Osteocyte (in vitro differentiated cells): Measurements from ENCODE around the gene HMCN2. TPM values are rescaled to one million over a fixed set of nuclear protein-coding genes. Genes with fewer than 3 reads are reported as not detected.

Source experiments
- DNase-seq: peaks from one replicate; pipeline ENCODE4 v3.0.0; 2021; ENCODE audit warnings: mixed read lengths; ENCODE audit not compliant: unreplicated experiment; ENCODE audit errors: extremely low spot score
- H3K27ac Mint-ChIP-seq: one replicate; pipeline ENCODE4 v1.8.0; 2021; ENCODE audit warnings: mild to moderate bottlenecking, mixed read lengths; ENCODE audit not compliant: unreplicated experiment
- H3K27me3 Mint-ChIP-seq: one replicate; pipeline ENCODE4 v1.8.0; 2021; ENCODE audit warnings: mixed read lengths; ENCODE audit not compliant: unreplicated experiment
- H3K36me3 Mint-ChIP-seq: one replicate; pipeline ENCODE4 v1.8.0; 2021; ENCODE audit warnings: mixed read lengths; ENCODE audit not compliant: unreplicated experiment
- H3K4me1 Mint-ChIP-seq: one replicate; pipeline ENCODE4 v1.8.0; 2021; ENCODE audit warnings: mixed read lengths; ENCODE audit not compliant: unreplicated experiment
- H3K4me3 Mint-ChIP-seq: one replicate; pipeline ENCODE4 v1.8.0; 2021; ENCODE audit warnings: mild to moderate bottlenecking, moderate library complexity, mixed read lengths; ENCODE audit not compliant: unreplicated experiment
- H3K9me3 Mint-ChIP-seq: one replicate; pipeline ENCODE4 v1.8.0; 2021; ENCODE audit warnings: mixed read lengths; ENCODE audit not compliant: unreplicated experiment
- total RNA-seq: library from RNA; stranded (reverse); gene quantifications from 2 replicates; pipeline ENCODE4 v1.2.1, GENCODE V29; 2021
- TF ChIP-seq, protein P1 (sequence below): fragments of 200-600 bp; sonication (generic); IDR thresholded peaks from 2 replicates; pipeline ENCODE4 v1.5.0; 2021; ENCODE audit warnings: antibody characterized with exemption, mild to moderate bottlenecking, moderate library complexity

Gene HMCN2
- total RNA-seq, 1 donor from 2014 or later, result 0.05 TPM

DNA sequence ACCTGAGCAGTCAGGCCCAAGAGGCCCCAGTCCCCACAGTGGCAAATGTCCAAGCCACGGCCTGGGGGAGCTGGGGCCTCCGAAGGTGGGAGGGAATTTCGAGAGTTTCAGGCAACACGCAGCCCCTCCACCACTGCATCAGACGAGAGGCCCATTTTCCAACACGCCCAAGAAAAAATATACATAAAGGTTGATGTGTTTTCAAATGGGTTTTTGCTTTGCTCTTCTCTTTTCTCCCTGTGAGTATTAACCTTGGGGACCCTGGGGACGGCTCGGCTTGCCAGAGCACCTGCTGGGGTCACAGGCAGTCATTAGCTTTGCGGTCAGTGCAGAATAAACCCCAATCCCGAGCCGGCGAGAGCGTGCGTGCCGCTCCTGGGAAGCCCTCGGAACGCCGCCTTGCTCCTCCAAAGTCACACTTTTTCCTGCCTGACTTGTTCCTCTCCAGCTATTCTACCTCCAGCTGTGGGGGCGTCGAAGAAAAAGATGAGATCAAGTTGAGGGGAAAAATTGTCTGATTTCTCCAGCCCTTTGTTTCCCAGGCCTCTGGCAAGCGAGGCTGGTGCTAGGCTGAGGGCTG is 210.7 kb downstream of the HMCN2 start:
- no peaks in the 10 kb centered on the region for H3K4me1 Mint-ChIP-seq
- TF ChIP-seq, protein P1, sequence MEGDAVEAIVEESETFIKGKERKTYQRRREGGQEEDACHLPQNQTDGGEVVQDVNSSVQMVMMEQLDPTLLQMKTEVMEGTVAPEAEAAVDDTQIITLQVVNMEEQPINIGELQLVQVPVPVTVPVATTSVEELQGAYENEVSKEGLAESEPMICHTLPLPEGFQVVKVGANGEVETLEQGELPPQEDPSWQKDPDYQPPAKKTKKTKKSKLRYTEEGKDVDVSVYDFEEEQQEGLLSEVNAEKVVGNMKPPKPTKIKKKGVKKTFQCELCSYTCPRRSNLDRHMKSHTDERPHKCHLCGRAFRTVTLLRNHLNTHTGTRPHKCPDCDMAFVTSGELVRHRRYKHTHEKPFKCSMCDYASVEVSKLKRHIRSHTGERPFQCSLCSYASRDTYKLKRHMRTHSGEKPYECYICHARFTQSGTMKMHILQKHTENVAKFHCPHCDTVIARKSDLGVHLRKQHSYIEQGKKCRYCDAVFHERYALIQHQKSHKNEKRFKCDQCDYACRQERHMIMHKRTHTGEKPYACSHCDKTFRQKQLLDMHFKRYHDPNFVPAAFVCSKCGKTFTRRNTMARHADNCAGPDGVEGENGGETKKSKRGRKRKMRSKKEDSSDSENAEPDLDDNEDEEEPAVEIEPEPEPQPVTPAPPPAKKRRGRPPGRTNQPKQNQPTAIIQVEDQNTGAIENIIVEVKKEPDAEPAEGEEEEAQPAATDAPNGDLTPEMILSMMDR, result no peak
- H3K27me3 Mint-ChIP-seq, result no peaks in the 10 kb centered on the region
- H3K9me3 Mint-ChIP-seq, result no peaks in the 10 kb centered on the region
- no peak for DNase-seq
- peaks cover 15% of the 10 kb centered on the region for H3K36me3 Mint-ChIP-seq
- no peak overlapping the region for H3K4me3 Mint-ChIP-seq
- H3K27ac Mint-ChIP-seq, result no peak overlapping the region

DNA sequence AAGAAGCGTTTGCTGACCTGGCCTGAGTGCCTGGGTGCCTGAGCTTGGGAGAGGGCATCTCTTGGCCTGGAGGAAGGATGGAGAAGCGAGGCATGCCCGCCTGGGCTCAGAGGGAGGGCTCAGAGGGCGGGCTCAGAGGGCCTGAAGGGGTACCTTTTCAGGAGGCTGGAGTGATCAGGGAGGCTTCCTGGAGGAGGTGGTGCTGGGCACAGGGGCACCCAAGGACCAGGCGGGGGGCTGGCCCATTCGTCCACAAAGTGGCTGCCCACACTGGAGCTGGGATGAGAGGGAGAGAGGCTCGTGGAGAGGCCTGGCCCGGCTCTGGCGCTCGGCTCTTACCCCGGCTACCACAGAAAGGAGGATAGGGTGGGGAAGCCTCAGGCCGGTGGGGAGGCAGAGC is 212.0 kb downstream of the HMCN2 start:
- no peak for DNase-seq
- Mint-ChIP-seq H3K4me3 (no peak overlapping the region), H3K36me3 (peaks cover 18% of the 10 kb centered on the region), H3K9me3 (no peaks in the 10 kb centered on the region), H3K4me1 (no peaks in the 10 kb centered on the region), H3K27me3 (no peaks in the 10 kb centered on the region), H3K27ac (no peak overlapping the region)
- TF ChIP-seq, protein P1, result no peak

DNA sequence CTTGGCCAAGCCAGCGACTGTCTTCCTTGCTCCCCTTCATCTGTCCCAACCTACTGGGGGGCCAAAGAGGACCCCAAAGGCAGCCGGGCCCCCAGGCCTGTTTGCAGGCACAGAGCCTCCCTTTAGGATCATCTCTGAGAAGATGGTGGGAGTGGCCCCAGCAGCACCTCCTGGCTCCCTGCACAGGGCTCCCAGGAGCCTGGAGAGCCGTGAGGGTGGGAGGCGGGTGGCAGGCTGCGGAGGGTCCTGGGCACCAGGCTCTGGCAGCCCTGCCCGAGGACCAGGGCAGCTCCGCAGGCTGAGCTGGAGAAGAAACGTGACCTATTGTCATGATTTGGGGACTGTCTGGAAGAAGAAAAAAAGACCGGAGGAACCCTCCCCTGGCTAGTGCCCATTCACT is 212.6 kb downstream of the HMCN2 start:
- H3K4me3 Mint-ChIP-seq, result no peak overlapping the region
- peaks cover 18% of the 10 kb centered on the region for H3K36me3 Mint-ChIP-seq
- no peak overlapping the region for H3K27ac Mint-ChIP-seq
- H3K4me1 Mint-ChIP-seq, result no peaks in the 10 kb centered on the region
- TF ChIP-seq, protein P1, result no peak
- H3K9me3 Mint-ChIP-seq, result no peaks in the 10 kb centered on the region
- no peak for DNase-seq
- H3K27me3 Mint-ChIP-seq, result no peaks in the 10 kb centered on the region

DNA sequence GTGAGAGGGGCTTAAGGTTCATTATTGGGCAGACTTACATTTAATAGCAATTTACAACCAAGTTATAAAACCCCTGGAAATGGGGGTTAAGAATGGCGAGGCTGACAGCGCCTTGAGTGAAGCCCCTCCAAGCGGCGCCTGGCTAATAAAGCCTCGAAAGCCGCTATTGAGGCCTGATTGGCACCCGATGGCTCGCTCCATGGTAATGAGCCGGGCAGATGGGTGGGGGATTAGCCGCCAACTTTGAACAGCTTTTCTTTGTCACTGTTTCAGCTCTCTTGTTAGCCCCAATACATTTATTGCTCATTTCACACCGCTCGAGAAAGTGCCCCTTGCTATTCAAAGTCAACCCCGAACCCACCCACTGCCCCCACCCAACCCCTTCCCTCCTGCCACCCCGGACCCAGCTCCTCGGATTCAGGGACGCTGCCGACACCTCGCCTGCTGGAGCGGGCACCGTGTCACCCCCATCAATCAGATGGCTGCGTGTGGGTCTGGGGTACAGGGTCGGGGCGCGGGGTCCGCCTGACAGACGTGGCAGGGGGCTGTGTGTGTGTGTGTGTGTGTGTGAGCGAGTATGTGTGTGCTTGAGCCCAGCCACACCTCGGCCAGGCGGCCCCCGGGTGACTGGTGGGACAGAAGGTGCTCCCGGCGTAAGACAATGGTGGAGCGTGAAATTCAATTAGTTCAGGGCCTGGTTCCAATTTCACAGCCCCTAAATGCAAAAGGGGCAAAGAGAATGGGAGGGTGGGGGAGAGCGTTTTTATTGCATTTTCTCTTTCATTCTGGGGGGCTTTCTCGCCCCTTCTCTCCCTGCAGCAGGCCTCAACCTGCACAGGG is 213.4 kb downstream of the HMCN2 start:
- no peak for DNase-seq
- no peaks in the 10 kb centered on the region for H3K9me3 Mint-ChIP-seq
- peaks cover 20% of the 10 kb centered on the region for H3K36me3 Mint-ChIP-seq
- H3K4me1 Mint-ChIP-seq, result no peaks in the 10 kb centered on the region
- H3K4me3 Mint-ChIP-seq, result no peak overlapping the region
- TF ChIP-seq, protein P1, result no peak
- H3K27me3 Mint-ChIP-seq, result no peaks in the 10 kb centered on the region
- H3K27ac Mint-ChIP-seq, result no peak overlapping the region

DNA sequence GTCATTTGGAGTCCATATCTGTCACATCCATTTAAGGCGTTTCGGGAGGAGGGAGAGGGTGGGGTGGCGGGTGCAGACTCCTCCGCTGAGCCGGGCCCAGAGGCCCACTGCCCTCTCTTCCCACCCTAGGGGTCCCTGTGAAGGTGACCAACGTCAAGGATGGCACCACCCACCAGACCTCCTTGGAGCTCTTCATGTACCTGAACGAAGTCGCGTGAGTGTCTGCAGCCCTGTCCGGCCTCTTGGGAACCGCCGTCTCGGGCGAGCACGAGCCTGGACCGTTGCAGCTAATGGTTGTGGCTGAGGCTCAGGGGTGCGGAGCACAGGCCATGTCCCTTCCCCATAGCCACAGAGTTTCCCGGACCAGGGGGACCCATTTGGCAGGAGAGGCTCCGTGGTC is 214.0 kb downstream of the HMCN2 start:
- Mint-ChIP-seq H3K27ac (no peak overlapping the region), H3K27me3 (no peaks in the 10 kb centered on the region), H3K36me3 (peaks cover 24% of the 10 kb centered on the region), H3K9me3 (no peaks in the 10 kb centered on the region), H3K4me1 (no peaks in the 10 kb centered on the region), H3K4me3 (no peak overlapping the region)
- no peak for DNase-seq
- TF ChIP-seq, protein P1, result no peak
